HG02759 (cell line): Measurements from ENCODE around the gene NKX1-2.
A peak's percentile ranks its signal among the peaks of the same experiment; 100 is the strongest.
"Not testable (repeated sequence)": the region's sequence is repeated elsewhere in the genome, so short reads cannot be mapped to it uniquely, and the experiment has no call there.

ENCODE experiments used
- ATAC-seq: cut with Tn5 transposase; IDR thresholded peaks from one replicate; pipeline ENCODE4 v1.9.1; 2021; ENCODE audit warnings: mild to moderate bottlenecking, moderate library complexity; ENCODE audit not compliant: unreplicated experiment

NKX1-2 gene

GRCh38 chr10:124453960-124454610 is 4.2 kb upstream of the NKX1-2 start:
- ATAC-seq: no peak

GRCh38 chr10:124451276-124451675 is 1.4 kb upstream of the NKX1-2 start:
- no peak for ATAC-seq

GRCh38 chr10:124450783-124451057 is 885 bp upstream of the NKX1-2 start:
- ATAC-seq: no peak

GRCh38 chr10:124449170-124450011 is 444 bp downstream of the NKX1-2 start:
- no peak for ATAC-seq

DNA sequence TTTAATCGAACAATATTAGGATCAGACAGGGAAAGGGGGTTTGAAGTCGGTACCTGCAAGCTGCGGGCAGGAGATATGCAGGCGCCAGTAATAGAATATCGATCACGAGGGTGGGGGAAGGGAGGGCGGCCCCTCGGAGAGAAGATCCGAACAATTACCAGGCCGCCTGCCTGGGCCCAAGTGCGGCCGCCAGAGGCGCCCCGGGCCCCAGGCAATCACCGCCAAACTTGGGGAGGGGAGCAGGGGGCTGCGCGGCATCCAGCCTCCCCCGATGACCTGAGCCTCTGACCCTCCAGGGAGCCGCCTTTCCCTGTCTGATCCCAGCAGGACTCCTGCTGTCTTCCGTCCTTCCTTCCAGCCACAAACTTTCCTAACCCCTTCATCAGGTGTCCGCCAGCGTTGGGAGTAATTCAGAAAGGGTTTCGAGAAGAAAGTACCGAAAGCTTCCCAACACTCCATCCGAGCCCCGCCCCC is 1.1 kb downstream of the NKX1-2 start:
- no peak for ATAC-seq

GRCh38 chr10:124447751-124448466 is 1.9 kb downstream of the NKX1-2 start:
- no peak for ATAC-seq

GRCh38 chr10:124446830-124447750 is 2.7 kb downstream of the NKX1-2 start:
- no peak for ATAC-seq

DNA sequence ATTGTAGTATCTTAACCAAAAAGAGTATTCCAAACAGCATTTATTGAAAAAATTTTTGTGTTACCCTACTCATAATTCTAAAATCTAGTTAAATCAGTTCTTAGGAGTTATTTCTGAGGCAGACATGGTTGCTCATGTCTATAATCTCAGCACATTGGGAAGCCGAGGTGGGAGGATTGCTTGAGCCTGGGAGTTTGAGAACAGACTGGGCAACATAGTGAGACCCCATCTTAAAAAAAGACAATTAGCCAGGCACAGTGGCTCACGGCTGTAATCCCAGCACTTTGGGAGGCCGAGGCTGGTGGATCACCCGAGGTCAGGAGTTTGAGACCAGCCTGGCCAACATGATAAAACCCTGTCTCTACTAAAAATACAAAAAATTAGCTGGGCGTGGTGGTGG is 8.1 kb downstream of the NKX1-2 start:
- ATAC-seq: not testable (repeated sequence)

DNA sequence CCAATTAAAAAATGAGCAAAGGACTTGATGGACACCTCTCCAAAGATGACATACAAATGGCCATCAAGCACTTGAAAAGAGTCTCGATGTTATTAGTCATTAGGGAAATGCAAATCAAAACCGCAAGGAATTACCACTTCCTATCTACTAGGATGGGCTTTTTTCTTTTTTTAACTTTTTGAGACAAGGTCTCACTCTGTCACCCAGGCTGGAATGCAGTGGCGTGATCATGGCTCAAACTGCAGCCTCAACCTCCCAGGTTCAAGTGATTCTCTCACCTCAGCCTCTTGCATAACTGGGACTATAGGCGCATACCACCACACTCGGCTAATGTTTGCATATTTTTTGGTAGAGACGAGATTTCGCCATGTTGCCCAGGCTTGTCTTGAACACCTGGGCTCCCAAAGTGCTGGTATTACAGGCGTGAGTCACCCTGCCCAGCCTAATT is 13.6 kb downstream of the NKX1-2 start:
- ATAC-seq: peak; percentile 71

GRCh38 chr10:124435683-124436082 is 14.2 kb downstream of the NKX1-2 start:
- ATAC-seq: not testable (repeated sequence)

GRCh38 chr10:124433461-124433860 is 16.4 kb downstream of the NKX1-2 start:
- no peak for ATAC-seq

DNA sequence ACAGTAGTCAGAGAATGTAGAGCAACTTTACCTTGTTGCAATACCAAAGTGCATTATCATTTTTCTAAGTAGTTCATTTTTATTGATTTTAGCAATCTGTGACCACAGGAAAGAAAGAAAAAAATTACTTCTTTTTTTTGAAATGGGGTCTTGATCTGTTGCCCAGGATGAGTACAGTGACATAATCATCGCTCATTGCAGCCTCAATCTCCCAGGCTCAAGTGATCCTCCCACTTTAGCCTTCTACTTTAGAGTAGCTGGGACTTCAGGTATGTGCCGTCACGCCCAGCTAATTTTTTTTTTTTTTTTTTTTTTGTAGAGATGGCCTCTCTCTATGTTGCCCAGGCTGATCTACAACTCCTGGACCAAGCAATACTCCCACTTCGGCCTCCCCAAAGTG is 19.8 kb downstream of the NKX1-2 start:
- ATAC-seq: no peak

- ATAC-seq: no peak
These were observed 20.3 kb downstream of the NKX1-2 start for GRCh38 chr10:124429576-124429975.

GRCh38 chr10:124428207-124428777 is 21.5 kb downstream of the NKX1-2 start:
- ATAC-seq: no peak

DNA sequence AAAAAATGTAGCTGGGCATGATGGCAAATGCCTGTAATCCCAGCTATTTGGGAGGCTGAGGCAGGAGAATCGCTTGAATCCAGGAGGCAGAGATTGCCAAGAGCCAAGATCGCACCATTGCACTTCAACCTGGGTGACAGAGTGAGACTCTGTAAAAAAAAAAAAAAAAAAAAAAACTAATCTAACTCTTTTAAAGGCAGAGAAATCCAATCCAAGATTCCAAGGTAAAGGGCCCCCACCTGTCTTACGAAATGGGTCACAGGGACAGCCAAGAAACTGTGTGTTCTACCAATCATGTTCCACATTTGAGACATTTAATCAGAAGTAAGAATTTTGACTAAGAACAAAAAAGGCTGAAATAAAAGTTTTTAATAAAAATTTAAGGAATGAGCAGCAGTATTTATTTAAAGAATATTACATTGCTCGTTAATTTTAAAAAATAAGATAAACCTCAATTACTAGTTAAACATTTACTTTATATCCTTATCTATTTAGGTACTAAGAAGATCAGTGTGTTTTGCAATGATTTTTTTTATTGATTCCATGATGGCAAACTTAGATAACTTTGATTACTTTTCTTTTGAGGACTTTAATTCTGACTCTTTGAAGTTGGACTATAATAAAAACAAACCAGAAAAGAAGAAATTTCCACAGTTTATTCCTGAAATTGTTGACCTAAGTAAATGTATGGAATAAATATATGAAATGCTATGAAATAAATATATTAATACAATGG is 24.4 kb downstream of the NKX1-2 start:
- ATAC-seq: no peak

DNA sequence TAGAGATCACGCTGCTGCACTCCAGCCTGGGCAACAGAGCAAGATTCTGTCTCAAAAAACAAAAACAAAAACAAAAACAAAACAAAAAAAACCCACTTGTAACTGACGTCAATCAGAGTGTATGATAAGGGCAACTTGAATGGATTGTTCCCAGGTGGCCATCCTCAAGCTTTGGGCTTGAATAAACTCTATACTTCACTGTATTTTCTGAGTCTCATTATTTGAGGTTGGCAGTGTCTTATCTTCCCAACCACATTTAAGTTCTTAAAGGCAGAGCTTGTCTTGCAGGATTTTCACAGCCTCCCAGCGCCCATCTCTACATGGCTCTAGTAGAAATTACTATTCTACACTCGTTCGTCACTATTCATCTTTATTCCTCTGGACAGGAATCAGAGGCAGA is 26.0 kb downstream of the NKX1-2 start:
- no peak for ATAC-seq

GRCh38 chr10:124422742-124423141 is 27.1 kb downstream of the NKX1-2 start:
- ATAC-seq: no peak

GRCh38 chr10:124420254-124420653 is 29.6 kb downstream of the NKX1-2 start:
- ATAC-seq: no peak

GRCh38 chr10:124419635-124420034 is 30.2 kb downstream of the NKX1-2 start:
- ATAC-seq: no peak
